GM23338 (cell line): ENCODE measurements around the gene ATG2A.

Experiments
- CTCF ChIP-seq, 2 experiments: fragments of 200-600 bp in 1 of 2; sonication (generic) in 1 of 2; conservative IDR thresholded peaks; 2 replicates each; pipeline versions ENCODE4 v1.5.1 to v1.6.1; 2016 to 2017; ENCODE audit warnings: antibody characterized with exemption in 2 of 2, low read depth in 2 of 2, mild to moderate bottlenecking in 2 of 2, moderate library complexity in 1 of 2
- ETS1 ChIP-seq: IDR thresholded peaks from 2 replicates; pipeline ENCODE4 v1.6.1; 2016; ENCODE audit warnings: antibody characterized with exemption
- EZH2 ChIP-seq: fragments of 200-600 bp; sonication (generic); IDR thresholded peaks from one replicate; pipeline ENCODE4 v1.8.0; 2017; ENCODE audit warnings: antibody characterized with exemption, mild to moderate bottlenecking, low read depth; ENCODE audit not compliant: unreplicated experiment
- JUNB ChIP-seq: IDR thresholded peaks from one replicate; pipeline ENCODE4 v1.6.1; 2016; ENCODE audit warnings: antibody characterized with exemption; ENCODE audit not compliant: unreplicated experiment
- POLR2AphosphoS5 ChIP-seq: IDR thresholded peaks from 2 replicates; pipeline ENCODE4 v1.6.1; 2016; ENCODE audit warnings: antibody characterized with exemption, low read depth
- REST ChIP-seq: IDR thresholded peaks from one replicate; pipeline ENCODE4 v1.6.1; 2018; ENCODE audit warnings: antibody characterized with exemption; ENCODE audit not compliant: unreplicated experiment
- ZNF462 ChIP-seq: fragments of 250-450 bp; sonication (Bioruptor Pico); IDR thresholded peaks from 2 replicates; pipeline ENCODE4 v1.5.0; 2020; ENCODE audit warnings: mild to moderate bottlenecking, moderate library complexity

GRCh38 chr11:64892411-64892831 lies 24.6 kb downstream of the ATG2A start:
- TF ChIP-seq CTCF (conservative IDR thresholded peaks at IDR 0.05; ENCODE audit: low read depth in 2 of 2) (no peak), POLR2AphosphoS5 (no peak), EZH2 (no peak), REST (no peak), ZNF462 (CRISPR knock-in tag) (no peak), ETS1 (no peak), JUNB (no peak)
